Measurements from ENCODE around the gene CHCHD4. TPM values are rescaled to one million over a fixed set of nuclear protein-coding genes. Genes with fewer than 3 reads are reported as not detected.
A peak's percentile ranks its signal among the peaks of the same experiment; 100 is the strongest.

CHCHD4 gene
- 10 to 100 TPM; 17.5 to 19.2 TPM for total RNA-seq

DNA sequence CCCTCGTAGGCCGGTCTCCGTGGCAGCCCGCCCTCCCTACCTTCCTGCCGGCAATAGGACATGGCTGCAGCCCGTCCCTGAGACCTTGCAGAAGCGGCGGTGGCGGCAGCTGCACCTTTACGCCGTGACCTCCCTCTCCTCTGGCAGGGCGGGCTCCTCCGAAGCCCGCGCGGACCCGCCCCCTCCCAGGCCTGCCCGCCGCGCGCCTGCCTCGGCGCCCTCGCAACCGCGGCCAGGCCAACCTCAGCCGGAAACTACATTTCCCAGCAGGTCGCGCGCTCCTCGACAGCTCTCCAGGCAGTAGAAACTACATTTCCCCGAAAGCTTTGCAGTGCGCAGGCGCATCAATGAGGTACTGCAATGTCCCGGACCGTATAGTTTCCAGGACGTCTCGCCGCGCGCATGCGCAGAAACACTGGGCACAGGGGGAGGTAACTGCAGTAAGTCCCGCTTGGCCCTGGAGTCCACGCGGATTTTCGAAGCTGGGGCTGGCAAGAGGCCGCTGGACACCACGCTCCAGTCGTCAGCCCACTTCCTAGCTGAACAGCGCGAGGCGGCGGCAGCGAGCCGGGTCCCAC, at the start of gene CHCHD4, which contains the start of gene TMEM43:
Gene CHCHD4 (minus strand): TSS at position 256 of the 578 bp plus-strand sequence. CDS start 194 bp downstream, at position 62.
Gene TMEM43 (plus strand): TSS at position 438 of the 578 bp plus-strand sequence. CDS start 142 bp downstream, outside the sequence.
- H3K4me1 Mint-ChIP-seq (ENCODE audit: low read depth), result peaks cover 51% of the 10 kb centered on the region
- CTCF ChIA-PET, result interaction anchor here (0.7 to 3.5 kb wide), 9 partner anchors 10 to 629 kb away, joined by 3 to 21 read pairs (median 6); partner anchors contain the start of genes LSM3 and XPC
- H3K36me3 Mint-ChIP-seq, result peaks cover 37% of the 10 kb centered on the region

DNA sequence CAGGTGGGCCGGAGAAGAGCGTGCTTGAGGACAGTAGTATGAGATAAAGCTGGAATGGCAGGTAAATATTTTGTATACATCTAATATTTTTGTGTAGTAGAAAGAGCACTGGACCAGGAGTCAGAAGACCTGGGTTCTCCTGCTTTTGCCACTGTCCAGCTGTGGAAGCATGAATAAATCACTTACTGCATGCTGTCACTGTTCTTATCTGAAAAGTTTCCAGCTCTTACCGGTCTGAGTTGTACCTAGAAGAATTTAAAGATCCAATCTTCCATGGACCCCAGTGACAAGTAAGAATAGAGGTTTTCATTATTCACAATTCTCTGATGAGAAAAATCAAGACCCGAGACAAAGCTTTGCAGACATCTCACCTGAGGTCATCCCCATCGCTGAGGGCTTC, 47.8 kb upstream of the CHCHD4 start:
- ChIA-PET POLR2A (no interaction called here), CTCF (interaction anchor here (1.7 kb wide), 1 partner anchor 31 kb away, joined by 6 read pairs; no protein-coding TSS in a partner anchor)
- peaks cover 40% of the 10 kb centered on the region for H3K36me3 Mint-ChIP-seq
- intact Hi-C loops (cut with micrococcal nuclease), result no loop called here
- no peaks in the 10 kb centered on the region for H3K9me3 Mint-ChIP-seq
- no peak for DNase-seq
- no peaks in the 10 kb centered on the region for H3K27me3 Mint-ChIP-seq
- H3K4me1 Mint-ChIP-seq (ENCODE audit: low read depth), result peaks cover 55% of the 10 kb centered on the region
- H3K4me3 Mint-ChIP-seq, result no peak overlapping the region
- no peak overlapping the region for H3K27ac Mint-ChIP-seq

More for the DNA sequence above, at the start of gene CHCHD4, which contains the start of gene TMEM43:
- peak within 1 kb of the TSS; percentile 86 for H3K27ac Mint-ChIP-seq
- intact Hi-C loops (cut with micrococcal nuclease), result loop anchor here (1.0 kb wide), 5 partner anchors 20 to 710 kb away; partner anchors contain the start of genes CCDC174, LSM3 and XPC
- DNase-seq, result peak; percentile 99
- POLR2A ChIA-PET, result interaction anchor here (1.0 to 4.8 kb wide), 8 partner anchors 10 to 278 kb away, joined by 3 to 52 read pairs (median 4); partner anchors contain the start of genes LSM3, SLC6A6 and XPC
- H3K9me3 Mint-ChIP-seq, result no peaks in the 10 kb centered on the region
- no peaks in the 10 kb centered on the region for H3K27me3 Mint-ChIP-seq
- H3K4me3 Mint-ChIP-seq, result peak within 1 kb of the TSS; percentile 86

DNA sequence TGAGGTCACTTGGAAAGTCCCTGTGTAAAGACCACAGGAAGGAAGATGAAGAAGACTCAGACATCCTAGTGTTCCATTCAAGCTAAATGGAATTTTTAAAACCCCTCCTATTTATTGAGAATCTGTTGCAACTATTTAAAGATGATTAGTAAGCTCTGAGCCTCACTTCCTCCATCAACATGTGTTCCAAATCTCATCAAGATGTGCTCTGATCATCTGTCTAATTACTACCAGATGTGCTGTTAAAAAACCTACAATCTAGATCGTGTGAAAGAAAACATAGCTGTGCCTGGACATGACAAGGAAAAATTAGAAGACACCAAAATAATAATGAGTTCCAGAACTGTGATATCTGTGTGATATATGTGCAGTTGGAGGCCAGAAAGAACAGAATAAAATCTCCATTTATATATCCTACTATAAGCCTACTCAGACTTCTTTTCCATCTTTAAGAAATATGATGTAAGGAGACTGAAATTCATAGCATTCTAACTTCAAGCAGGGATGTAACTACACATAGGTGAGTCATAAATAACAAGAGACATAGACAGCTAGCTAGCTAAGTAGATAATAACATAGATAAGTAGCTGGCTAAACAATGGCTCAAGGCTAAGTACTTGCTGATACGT, 46.0 kb upstream of the CHCHD4 start:
- H3K36me3 Mint-ChIP-seq, result peaks cover 55% of the 10 kb centered on the region
- ChIA-PET CTCF (no interaction called here), POLR2A (no interaction called here)
- H3K27ac Mint-ChIP-seq, result peak overlapping the region; percentile 34
- intact Hi-C loops (cut with micrococcal nuclease), result no loop called here
- DNase-seq, result no peak
- H3K9me3 Mint-ChIP-seq, result no peaks in the 10 kb centered on the region
- no peaks in the 10 kb centered on the region for H3K27me3 Mint-ChIP-seq
- no peak overlapping the region for H3K4me3 Mint-ChIP-seq
- peaks cover 38% of the 10 kb centered on the region for H3K4me1 Mint-ChIP-seq (ENCODE audit: low read depth)

- POLR2A ChIA-PET, result no interaction called here
- no peaks in the 10 kb centered on the region for H3K27me3 Mint-ChIP-seq
These were observed 45.2 kb upstream of the CHCHD4 start for GRCh38 chr3:14169871-14170270.

DNA sequence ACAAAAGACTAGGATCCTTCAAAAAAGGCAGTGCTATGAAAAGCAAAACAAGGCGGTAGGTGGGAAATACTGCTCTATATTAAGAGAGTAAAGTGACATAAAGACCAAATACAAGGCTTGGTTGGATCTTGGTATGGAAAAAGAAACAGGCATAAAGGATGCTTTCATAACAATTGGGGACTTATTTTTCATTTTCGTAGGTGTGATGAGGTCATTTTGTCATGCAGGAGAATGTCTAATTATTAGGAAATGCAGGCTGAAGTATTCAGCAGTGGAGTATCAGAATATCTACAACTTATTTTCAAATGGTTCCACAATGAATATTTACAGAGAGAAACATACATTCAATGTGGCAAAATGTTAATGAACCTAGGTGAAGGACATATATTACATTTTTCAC, 44.8 kb upstream of the CHCHD4 start:
- H3K4me1 Mint-ChIP-seq (ENCODE audit: low read depth), result peaks cover 27% of the 10 kb centered on the region
- H3K36me3 Mint-ChIP-seq, result peaks cover 67% of the 10 kb centered on the region
- H3K27me3 Mint-ChIP-seq, result no peaks in the 10 kb centered on the region
- H3K9me3 Mint-ChIP-seq, result no peaks in the 10 kb centered on the region
- POLR2A ChIA-PET, result interaction anchor here (2.2 kb wide), 1 partner anchor 9 kb away, joined by 8 read pairs; the partner anchor contains the start of genes LSM3 and XPC
- intact Hi-C loops (cut with micrococcal nuclease), result no loop called here
- no peak overlapping the region for H3K27ac Mint-ChIP-seq
- H3K4me3 Mint-ChIP-seq, result no peak overlapping the region
- no peak for DNase-seq
- CTCF ChIA-PET, result no interaction called here

More at GRCh38 chr3:14169871-14170270, 45.2 kb upstream of the CHCHD4 start:
- CTCF ChIA-PET, result no interaction called here
- Mint-ChIP-seq H3K36me3 (peaks cover 63% of the 10 kb centered on the region), H3K4me1 (ENCODE audit: low read depth) (peaks cover 30% of the 10 kb centered on the region), H3K4me3 (no peak overlapping the region), H3K27ac (peak overlapping the region; percentile 34), H3K9me3 (no peaks in the 10 kb centered on the region)
- DNase-seq, result no peak
- intact Hi-C loops (cut with micrococcal nuclease), result no loop called here

- Mint-ChIP-seq H3K9me3 (peaks cover 6% of the 10 kb centered on the region), H3K36me3 (peaks cover 78% of the 10 kb centered on the region), H3K4me3 (no peak overlapping the region), H3K27ac (no peak overlapping the region), H3K27me3 (no peaks in the 10 kb centered on the region), H3K4me1 (ENCODE audit: low read depth) (peaks cover 15% of the 10 kb centered on the region)
- ChIA-PET CTCF (interaction anchor here (0.6 kb wide), 1 partner anchor 499 kb away, joined by 3 read pairs; no protein-coding TSS in a partner anchor), POLR2A (interaction anchor here (2.2 kb wide), 1 partner anchor 11 kb away, joined by 8 read pairs; the partner anchor contains the start of genes LSM3 and XPC)
- intact Hi-C loops (cut with micrococcal nuclease), result no loop called here
- DNase-seq, result no peak
These were observed 42.4 kb upstream of the CHCHD4 start for GRCh38 chr3:14166877-14167603.

DNA sequence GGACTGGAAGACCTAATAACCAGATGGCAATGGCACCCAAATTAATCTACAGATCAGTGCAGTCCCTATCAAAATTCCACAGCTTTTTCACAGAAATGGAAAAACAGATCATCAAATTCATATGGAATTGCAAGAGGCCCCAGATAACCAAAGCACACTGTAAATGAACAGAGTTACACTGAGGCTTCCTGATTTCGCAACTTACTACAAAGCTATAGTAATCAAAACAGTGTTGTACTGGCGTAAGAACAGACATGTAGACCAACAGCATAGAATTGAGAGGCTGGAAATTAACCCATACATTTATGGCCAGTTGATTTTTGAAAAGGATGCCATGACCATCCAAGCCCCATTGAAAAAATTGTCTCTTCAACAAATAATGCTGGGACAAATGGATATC, 37.5 kb upstream of the CHCHD4 start:
- peaks cover 17% of the 10 kb centered on the region for H3K9me3 Mint-ChIP-seq
- intact Hi-C loops (cut with micrococcal nuclease), result no loop called here
- ChIA-PET CTCF (no interaction called here), POLR2A (no interaction called here)
- no peak overlapping the region for H3K27ac Mint-ChIP-seq
- no peak overlapping the region for H3K4me3 Mint-ChIP-seq
- DNase-seq, result no peak
- H3K36me3 Mint-ChIP-seq, result peaks cover 88% of the 10 kb centered on the region
- no peaks in the 10 kb centered on the region for H3K27me3 Mint-ChIP-seq
- H3K4me1 Mint-ChIP-seq (ENCODE audit: low read depth), result peaks cover 3% of the 10 kb centered on the region

- H3K36me3 Mint-ChIP-seq, result peaks cover 87% of the 10 kb centered on the region
- ChIA-PET CTCF (no interaction called here), POLR2A (no interaction called here)
- DNase-seq, result no peak
- peaks cover 7% of the 10 kb centered on the region for H3K4me1 Mint-ChIP-seq (ENCODE audit: low read depth)
- intact Hi-C loops (cut with micrococcal nuclease), result no loop called here
- peaks cover 17% of the 10 kb centered on the region for H3K9me3 Mint-ChIP-seq
- H3K27ac Mint-ChIP-seq, result no peak overlapping the region
- no peaks in the 10 kb centered on the region for H3K27me3 Mint-ChIP-seq
- no peak overlapping the region for H3K4me3 Mint-ChIP-seq
These were observed 36.6 kb upstream of the CHCHD4 start for GRCh38 chr3:14161282-14161681.

DNA sequence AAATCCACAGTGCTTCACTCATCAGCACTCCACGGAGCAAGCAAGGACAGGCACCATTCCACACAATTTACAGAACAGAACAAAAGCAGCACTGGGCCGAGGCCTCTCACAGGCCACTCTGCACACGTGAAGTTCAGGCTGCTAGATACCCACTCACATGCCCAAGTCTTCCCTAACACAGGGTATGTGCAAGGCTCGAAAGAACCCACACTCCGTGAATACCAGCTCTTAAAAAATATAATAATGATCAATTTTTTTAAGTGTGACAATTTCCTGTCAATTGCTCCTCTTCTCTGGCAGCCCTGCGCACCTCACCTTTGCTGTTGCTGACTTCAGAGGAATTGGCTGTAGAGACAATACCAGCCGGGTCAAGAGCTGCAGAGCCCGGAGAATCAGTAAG, 34.8 kb upstream of the CHCHD4 start:
- H3K4me1 Mint-ChIP-seq (ENCODE audit: low read depth), result peaks cover 7% of the 10 kb centered on the region
- no peak overlapping the region for H3K4me3 Mint-ChIP-seq
- peaks cover 79% of the 10 kb centered on the region for H3K36me3 Mint-ChIP-seq
- ChIA-PET CTCF (interaction anchor here (1.3 to 1.6 kb wide), 2 partner anchors 14 to 44 kb away, joined by 3 to 8 read pairs; no protein-coding TSS in a partner anchor), POLR2A (no interaction called here)
- no peak overlapping the region for H3K27ac Mint-ChIP-seq
- no peak for DNase-seq
- peaks cover 17% of the 10 kb centered on the region for H3K9me3 Mint-ChIP-seq
- intact Hi-C loops (cut with micrococcal nuclease), result no loop called here
- no peaks in the 10 kb centered on the region for H3K27me3 Mint-ChIP-seq

DNA sequence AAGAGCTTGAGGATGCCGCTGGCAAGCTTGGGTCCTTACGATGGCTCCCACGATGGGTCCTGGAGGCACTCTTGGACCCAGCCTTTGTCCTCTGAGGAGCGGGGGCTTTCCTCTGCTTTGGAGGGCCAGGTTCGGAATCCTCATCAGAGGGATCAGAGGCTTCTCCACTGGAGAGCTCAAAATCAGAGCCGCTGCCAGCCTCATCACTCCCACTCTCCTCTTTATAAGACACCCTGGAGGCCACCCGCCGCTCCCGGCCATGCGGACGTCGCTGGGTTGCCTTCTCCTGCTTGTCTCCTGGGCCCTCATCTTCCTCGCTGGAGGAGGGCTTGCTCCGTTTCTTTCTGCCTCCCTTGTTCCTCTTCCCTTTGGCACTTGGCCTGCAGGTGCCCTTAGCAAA, 33.7 kb upstream of the CHCHD4 start:
- no peak for DNase-seq
- Mint-ChIP-seq H3K4me1 (ENCODE audit: low read depth) (peaks cover 7% of the 10 kb centered on the region), H3K27ac (no peak overlapping the region), H3K9me3 (peaks cover 17% of the 10 kb centered on the region), H3K27me3 (no peaks in the 10 kb centered on the region), H3K4me3 (no peak overlapping the region), H3K36me3 (peaks cover 75% of the 10 kb centered on the region)
- intact Hi-C loops (cut with micrococcal nuclease), result no loop called here
- POLR2A ChIA-PET, result no interaction called here
- CTCF ChIA-PET, result no interaction called here

DNA sequence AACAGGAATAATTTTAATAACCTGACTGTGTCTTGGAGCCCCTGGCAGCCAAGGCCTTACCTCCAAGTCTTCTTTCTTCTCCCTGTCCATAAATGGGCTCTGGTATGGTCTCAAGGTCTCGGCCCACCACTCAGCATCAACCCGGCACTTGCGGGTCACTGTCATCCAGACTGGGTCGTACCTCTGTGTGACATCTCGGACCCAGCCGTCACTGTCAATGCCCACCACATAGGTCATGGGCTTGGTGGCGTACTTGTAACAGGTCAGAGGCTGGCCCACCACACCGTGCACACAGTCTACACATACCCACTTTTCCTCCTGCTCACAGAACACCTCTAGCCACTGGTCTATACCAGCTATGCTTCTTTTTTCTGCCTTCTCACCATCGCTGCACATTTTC, 33.3 kb upstream of the CHCHD4 start:
- ChIA-PET CTCF (no interaction called here), POLR2A (no interaction called here)
- Mint-ChIP-seq H3K36me3 (peaks cover 71% of the 10 kb centered on the region), H3K4me1 (ENCODE audit: low read depth) (peaks cover 7% of the 10 kb centered on the region), H3K27ac (no peak overlapping the region), H3K27me3 (no peaks in the 10 kb centered on the region), H3K9me3 (peaks cover 17% of the 10 kb centered on the region), H3K4me3 (no peak overlapping the region)
- DNase-seq, result no peak
- intact Hi-C loops (cut with micrococcal nuclease), result no loop called here
